HG02852 (cell line): Measurements from ENCODE around the gene PEX16.
A peak's percentile ranks its signal among the peaks of the same experiment; 100 is the strongest.

Experiments used
- ATAC-seq: cut with Tn5 transposase; IDR thresholded peaks from one replicate; pipeline ENCODE4 v1.9.1; 2021; ENCODE audit warnings: mild to moderate bottlenecking, moderate library complexity; ENCODE audit not compliant: unreplicated experiment

PEX16 gene

DNA sequence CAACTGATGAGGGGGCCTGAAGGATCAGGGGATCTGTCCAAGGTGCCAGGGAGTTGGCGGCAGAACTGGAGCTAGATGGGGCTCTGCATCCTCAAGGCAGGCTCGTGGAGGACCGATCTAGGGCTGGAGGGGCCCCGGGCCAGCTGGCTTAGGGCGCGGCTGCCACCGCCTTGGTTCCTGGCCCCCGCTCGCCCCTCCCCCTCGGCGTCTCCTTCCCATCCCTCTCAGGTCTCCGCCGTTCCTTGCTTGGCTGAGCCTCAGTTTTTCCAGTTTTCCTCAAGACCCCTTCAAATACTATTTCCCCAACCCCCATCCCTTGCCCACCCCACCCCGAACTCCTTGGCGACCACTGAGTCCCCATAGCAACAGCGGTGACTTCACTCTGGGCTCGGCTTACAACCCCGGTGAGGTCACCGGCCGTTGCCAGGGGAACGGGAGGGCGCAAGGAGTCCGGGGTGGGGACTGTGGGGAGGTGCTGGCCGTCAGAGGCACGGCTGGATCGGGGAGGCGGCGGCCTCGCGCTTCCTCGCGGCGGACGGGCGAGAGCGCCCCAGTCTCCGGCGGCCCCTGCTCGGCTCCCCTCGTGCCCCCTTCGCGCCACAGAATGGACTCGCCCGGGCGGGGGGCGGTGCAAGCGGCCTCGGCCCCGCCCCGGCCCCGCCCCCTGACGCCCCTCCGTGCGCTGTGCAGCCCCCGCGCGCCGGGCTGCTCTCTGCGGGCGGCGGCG is 18.1 kb downstream of the PEX16 start:
- ATAC-seq: peak; percentile 59

DNA sequence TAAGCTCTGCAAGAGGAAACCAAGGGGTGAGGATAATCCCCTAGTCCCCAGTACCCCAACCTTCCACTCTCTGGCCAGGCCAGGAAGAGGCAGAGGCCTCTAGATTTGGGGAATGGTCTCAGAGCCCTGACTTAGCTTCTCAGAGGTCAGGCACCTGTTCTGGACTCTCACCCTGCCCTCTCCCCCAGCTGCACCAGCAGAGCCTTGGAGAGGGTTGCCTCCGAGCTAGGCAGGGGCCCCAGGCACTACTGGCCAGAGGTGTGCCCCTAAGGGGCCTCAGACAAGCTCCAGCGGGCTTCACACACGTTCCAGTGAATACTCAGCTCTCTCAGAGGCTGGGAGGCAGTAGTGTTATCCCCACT is 18.6 kb downstream of the PEX16 start:
- ATAC-seq: no peak

DNA sequence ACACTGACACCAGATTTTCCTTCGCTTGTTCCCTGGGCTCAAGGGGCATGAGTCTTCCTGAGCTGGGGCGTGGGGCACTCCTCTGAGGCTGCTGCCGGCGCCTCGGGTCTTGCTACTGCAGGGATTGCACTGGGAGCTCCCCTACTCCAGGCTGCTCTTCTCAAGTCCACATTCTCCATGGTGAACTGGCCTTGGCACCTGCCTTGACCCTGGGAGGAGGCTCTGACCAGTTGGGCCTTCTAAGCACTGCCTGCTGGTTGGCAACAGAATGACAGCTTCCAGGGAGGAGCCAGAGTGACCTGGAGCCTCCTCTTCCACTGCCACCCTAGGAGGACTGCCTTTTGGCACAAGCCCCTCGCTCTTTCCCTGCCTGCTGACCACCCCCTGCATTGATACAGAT is 20.1 kb downstream of the PEX16 start:
- ATAC-seq: no peak

DNA sequence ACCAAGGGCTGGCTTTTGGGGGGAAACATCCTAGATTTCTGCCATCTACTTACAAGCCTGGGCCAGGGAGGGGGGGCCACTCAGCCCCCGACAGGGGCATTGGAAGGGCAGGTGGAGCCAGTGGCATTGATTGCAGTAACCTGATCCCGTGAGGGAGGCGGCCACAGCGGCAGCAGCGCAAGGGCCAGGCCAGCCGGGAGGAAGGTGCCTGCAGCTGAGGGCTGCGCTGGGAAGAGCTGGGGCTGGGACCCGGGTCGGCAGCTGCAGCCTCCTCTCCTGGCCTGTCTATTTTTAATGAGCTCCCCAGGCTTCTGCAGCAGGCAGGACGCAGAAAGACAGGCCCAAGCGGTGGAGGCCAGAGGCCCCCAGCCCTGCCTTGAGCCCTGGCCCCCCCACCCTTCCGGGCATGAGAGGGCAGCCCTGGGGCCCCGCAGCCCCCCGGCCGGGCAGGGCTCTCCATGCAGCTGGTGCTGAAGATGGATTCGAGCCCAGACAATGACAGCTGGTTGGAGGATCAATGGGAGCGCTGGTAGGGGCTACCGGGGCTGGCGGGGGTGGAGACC is 21.2 kb downstream of the PEX16 start:
- no peak for ATAC-seq

DNA sequence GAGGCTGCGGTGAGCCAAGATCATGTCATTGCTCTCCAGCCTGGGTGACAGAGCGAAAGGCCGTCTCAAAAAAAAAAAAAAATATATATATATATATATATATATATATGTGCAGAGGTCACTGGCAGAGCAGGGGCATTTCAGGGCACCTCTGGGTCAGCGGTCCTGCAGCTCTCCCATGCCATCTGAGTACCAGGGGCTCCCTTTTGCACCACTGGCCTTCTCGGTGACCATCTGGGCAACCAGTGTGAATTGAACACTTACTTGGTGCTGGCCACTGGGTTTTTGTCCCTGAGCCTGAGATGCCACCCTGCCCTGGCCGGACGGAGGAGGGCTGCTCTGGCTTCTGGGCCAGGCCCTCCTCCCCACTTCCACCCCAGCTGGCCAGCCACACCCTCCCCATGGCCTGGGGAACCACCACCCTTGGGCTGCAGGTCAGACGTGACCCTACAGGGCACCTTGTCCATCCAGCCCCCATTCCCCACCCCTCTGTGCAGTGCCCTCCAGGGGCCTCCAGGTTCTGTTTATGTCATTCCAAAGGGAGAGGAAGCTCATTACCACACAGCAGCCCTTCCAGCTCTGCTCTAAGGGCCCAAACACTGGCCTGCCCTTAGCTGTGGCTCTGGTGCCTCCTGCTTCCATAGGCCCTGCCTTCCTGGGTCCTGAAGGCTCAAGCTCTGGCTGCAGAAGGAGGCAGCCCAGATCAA is 22.0 kb downstream of the PEX16 start:
- ATAC-seq: no peak

DNA sequence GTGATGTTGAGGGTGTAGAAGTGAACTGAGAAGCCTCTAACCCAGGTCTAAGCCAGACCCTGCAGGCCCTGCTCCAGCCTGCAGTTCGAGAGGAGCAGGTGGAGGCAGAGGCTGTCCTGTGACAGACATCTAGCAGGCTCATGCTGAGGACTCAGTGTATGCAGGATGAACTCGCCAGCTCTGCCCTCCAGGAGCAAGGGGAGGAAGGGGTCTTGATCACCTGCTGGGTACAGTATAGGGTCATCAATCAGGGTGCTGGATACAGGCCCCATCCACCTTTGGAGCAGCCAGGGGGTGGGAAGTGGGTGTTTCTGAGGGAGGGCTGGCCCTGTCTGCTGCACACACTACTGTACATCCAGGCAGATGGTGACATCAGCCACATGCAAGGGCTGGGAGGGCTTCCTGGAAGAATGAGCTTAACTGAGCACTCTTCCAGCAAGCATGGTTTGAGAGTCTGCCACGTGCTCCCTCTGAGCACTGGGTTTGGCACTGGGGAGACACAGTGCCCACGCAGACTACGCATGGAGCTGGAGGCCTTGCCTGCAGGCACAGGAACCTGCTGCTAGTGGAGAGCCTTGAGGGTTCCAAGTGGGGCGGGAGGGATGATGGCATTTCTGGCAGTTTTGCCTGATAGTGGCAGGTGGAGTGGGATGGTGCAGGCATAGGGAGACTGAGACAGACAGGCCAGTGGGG is 23.0 kb downstream of the PEX16 start:
- no peak for ATAC-seq

DNA sequence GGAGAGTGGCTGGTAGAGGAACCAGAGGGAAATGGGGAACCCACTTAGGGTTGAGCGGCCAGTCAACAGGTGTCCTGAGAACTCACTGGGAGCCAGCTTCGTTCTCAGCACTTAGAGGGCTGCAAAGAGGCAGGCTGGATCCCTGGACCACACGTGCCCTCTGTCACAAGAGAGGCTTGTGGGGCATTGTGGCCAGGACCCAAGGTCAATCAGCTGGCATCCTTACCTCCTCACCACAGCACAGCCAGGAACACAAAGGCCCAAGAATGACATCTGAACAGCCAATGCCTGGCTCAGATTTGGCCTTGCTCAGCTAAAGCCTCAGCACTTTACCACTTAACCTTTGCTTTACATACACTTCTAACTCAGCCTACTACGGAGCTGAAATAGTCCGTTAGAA is 24.8 kb downstream of the PEX16 start:
- no peak for ATAC-seq

DNA sequence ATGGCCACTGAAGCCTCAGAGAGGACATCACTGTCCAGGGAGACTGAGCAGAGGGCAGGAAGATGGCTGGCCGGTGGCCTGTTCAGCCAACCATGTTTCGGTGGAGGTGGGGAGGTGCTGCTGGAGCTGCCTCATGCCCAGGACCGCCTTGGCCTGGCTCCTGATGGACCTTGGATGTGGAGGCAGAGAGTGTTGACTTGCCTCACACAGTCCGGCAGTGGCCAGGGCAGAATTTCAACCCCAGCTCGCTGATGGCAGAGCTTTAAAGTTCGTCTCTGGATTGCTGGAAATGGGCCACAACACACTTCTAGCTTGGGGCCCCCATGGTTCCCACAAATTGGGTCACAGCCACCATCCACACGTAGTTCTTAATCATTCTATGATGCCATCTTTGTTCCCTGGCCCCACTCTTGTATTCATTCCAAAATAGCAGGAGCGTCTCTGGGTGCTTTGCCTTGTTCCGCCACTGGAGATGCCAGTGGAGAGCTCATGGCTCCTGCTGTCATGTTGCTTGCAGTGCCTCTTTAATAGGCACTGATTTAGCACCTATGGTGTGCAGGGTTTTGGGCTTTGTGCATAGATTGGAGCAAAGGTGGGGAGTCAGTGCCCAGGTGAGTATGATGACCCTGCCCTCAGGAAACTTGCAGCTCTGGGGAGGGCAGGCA is 26.7 kb downstream of the PEX16 start:
- ATAC-seq: no peak

DNA sequence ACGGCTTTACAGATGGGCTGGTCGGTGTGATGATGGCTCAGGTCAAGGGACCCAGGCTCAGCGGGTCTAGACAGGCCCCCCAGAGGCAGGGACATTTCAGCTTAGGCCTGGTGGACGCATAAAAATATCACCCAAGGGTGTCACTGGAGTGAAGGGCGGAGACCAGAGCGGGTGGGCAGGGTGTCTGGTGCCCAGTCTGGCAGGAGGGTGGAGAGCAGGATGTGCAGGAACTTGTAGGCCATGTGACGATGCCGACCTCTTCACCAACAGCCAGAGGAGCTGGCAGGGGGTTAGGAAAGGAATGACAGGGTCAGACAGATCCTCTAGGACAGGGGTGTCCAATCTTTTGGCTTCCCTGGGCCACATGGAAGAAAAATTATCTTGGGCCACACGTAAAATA is 27.7 kb downstream of the PEX16 start:
- no peak for ATAC-seq

DNA sequence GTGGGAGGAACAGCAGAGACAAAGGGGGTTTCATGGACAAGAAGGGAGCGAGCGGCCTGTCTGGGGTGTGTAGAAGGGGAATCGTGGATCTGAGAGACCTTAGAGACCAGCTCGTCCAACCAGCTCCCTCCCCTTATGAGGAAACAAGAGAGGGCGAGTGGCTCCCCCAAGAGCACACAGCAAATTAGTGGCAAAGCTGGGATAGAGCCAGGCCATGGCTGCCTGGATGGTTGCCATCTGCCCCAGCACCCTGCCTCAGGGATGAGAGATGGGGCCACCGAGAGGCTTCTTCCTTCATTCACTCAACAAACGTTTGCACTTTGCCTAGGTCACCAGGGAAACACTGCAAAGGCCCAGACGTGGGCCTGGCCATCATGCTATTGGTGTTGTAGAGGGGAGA is 28.1 kb downstream of the PEX16 start:
- no peak for ATAC-seq

DNA sequence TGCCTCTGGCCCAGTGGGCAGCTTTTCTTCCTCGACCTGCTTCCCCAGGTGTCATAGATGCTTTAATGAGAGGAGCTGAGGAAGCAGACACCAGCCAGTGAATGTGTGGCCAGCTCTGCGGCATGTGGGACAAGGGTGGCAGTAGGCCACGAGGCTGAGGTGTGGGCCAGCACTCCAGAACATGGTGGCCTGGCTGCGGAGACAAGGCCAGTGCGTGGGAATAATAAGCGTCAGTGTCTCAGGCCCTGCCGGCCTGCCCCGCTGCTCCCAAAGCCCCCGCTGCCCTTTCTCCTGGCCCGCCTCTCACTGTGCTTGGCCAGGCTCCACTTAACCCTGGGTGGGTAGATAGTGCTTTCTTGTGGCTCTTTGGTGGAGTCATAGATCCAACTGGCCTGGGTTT is 30.1 kb downstream of the PEX16 start:
- no peak for ATAC-seq

DNA sequence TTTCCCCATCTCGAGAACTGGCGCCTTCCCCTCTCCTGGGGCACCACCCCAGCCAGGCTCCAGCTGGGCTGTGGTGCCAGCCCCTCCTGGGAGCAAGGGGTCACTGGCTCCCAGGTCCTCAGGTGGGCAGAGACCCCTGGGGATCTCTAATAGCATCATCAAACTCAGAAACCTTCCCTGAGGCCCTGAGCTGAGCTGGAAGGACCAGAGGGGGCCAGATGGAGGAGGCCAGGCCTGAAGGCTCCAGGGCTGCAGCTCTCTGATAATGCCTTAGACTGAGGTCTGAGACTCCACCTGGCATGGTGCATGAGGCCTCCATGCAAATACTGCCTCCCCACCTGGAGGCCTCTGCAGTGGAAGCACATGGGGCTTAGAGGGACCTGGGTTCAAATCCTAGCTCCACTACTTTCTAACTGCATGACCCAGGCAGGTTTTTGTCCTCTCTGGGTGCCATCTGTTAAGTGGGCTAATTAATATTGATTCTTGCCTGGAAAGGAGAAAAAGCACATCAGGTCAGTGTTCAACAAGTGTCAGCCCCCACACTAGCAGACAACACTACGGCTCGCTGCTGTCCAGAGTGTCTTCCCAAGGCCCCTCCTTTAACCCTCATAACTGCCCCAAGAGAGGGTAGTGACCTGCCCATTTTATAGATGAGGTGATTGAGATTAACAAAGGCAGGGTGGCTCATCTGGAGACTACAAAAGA is 30.7 kb downstream of the PEX16 start:
- no peak for ATAC-seq

DNA sequence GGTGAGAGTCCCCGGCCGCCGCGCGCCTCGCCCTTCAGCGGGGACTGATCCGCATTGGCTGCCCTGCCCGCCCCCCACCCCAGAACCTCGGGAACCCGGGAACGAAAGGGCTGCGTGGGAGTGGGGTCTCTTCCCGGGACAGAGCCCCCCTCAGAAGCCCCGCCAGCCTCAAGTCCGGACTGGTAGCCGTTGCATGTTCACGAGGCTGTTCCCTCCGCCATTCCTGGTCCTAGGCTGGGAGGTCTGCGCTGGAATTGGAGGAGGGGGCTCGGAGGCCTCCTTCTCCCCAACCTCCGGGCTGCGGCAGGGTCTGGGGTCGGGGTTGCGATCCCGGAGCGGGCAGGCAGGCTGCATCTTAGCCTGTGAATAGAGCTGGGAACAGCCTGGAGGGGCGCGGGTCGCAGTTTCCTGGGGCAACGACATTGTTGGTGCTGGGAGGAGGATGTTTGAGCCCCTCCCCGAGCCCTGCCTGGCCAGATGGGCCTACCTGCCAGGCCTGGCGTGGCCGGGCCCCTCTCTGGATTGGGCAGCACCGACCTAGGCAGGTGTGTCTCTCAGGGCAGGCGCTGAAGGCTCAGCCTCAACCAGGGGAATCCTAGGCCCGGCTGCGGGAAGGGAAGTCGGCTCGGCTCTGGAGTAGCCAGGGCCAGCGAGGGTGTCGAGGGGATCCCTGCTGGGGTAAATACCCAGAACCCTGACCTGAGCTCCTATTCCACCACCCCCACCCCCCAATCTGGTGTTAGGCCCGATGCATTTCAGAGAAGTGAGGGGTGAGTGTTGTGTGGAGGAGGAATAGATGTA is 31.6 kb downstream of the PEX16 start:
- ATAC-seq: peak; percentile 3

DNA sequence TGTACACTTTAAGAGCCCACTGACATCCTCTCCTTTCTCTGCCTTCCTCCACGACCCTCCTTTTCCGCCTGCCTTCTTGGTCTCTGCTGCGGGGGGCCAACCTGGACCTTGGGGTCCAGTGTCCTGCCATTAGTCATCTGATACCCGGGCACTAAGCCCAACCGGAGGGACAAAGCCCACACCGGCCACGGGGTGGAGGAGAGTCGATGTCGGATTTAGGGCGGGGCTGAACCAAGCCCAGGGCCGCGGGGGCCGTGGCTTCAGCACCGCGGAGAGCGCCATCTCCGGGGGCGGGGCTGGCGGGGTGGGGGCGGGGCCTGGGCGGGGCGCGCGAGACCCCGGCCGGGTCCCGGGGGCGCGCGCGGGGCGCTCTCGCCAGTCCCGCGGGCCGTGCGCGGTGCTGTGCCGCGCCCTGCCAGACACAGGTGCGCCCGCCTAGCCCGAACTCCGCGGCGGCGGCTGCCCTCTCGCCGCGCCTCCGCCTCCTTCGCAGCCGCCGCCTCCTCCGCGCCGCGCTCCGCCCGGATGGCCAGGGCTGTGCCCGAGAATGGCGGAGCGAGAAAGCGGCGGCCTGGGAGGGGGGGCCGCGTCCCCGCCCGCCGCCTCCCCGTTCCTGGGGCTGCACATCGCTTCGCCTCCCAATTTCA is 32.3 kb downstream of the PEX16 start, which contains the start of gene MAPK8IP1:
Gene MAPK8IP1, plus strand, starts transcription at position 378 of the 647 bp plus-strand sequence. Its CDS starts 170 bp downstream, at position 548.
- peak; percentile 66 for ATAC-seq

DNA sequence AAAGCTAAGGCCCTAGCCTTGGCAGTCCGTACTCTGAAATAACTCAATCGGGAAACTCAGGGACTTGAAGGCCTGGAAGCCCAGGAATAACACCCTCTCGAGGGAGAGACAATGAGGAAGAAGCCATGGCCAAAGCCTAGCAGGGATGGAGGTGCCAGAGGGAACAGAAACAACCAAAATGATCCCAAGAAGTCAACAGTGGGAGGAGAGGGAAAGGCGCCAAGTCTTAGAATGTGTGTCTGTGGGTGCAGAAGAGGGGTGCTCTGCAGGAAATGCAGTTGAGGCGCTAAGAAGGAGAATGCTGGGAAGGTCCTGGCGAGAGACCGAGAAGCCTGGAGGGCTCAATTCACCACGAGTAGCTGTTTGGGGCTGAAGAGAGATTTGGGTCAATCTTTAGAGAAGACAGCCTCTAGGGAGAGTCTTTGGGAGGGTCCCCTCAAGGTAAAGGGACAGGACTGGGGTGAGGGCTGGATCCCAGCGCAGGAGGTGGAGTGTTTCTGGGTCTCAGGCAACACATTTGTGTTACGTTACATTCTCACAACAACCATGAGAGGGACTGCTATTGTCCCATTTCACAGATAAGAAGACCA is 33.0 kb downstream of the PEX16 start:
- ATAC-seq: no peak

DNA sequence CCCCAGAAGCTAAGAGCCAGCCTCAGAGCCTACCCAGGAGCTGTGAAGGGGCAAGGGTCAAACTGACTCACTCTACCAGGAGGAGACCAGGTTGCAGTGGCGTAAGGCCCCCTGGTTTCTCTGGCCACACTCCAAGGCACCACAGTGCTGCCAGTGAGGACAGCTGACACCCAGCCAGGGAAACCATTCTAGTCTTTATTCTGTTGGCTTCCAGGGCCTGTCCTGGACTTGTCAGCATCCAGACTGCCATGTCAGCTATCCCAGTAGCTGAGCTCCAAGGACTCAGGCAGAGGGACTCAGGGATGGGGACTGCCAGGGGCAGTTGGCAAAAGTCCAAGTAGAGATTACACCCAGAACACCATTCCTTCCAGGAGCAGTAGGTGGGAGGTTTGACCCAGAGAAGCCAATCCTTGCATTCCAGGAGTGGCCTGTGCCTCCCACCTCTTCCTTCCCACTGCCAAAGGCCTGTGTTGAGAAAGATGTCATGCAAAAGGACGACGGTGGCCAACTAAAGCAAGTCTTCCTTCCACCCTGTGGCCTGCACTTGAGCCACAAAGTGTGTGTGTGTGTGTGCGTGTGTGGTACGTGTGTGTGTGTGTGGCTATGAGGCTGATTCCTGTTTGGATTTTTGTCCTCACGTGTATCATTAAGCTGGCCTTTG is 35.8 kb downstream of the PEX16 start:
- ATAC-seq: no peak

DNA sequence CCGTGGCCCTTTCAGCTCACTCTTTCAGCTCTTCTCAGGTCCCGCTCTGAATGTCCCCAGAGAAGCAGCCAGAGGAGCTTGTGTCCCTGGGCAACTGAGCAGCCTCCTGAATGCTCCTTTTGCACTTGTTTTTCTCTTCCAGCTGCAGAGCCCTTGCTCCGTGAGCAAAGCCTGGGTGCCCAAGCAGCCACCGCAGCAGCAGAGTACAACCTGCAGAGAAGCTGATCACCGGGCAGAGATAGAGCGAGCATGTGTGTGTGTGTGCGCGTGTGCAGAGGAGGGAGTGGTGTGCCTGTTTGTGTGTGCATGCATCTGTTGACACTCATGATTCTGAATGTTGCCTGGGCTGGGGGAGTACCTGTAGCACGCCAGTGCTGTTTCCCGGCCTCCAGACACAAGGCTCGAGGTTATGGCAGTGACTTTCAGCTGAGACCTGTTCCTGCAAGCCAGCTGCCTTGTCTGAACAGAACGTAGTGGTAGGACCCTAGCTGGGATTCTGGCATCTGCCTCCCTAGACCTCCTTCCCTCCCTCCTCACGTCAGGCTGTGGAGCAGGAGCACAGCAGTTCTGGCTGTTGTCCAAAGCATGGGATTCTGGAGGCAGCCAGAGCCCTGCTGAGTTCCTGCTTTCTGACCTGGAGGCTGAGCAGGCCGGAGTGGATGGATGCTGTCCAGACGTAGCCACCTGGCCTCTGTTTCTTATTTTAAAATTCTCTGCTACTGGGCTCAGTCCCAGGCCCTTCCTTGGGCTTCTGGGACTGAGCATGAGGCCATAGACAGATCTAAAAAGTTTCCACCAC is 36.7 kb downstream of the PEX16 start:
- no peak for ATAC-seq
